Mucosa of descending colon (tissue), 3 donors: ENCODE measurements around the gene GPR160. TPM values are rescaled to one million over a fixed set of nuclear protein-coding genes. Genes with fewer than 3 reads are reported as not detected.

Source experiments
- ATAC-seq: fragments of 200-7000 bp; cut with Tn5 transposase; one replicate; pipeline ENCODE4 v1.9.1; 2020; ENCODE audit warnings: mild to moderate bottlenecking, moderate library complexity
- DNase-seq, 3 donors: peaks; one replicate each; pipeline ENCODE4 v3.0.0-alpha.2; 2020
- H3K36me3 ChIP-seq: fragments of 200-600 bp; one replicate; pipeline ENCODE4 v1.8.0; 2021; ENCODE audit warnings: low read depth, mild to moderate bottlenecking
- H3K4me1 ChIP-seq: fragments of 200-600 bp; one replicate; pipeline ENCODE4 v1.8.0; 2021; ENCODE audit warnings: low read depth, mild to moderate bottlenecking
- H3K4me3 ChIP-seq: fragments of 200-600 bp; one replicate; pipeline ENCODE4 v1.8.0; 2021; ENCODE audit warnings: mild to moderate bottlenecking
- H3K9me3 ChIP-seq: fragments of 200-600 bp; one replicate; pipeline ENCODE4 v1.8.0; 2021; ENCODE audit warnings: mild to moderate bottlenecking
- CTCF ChIP-seq: fragments of 200-600 bp; IDR thresholded peaks from one replicate; pipeline ENCODE4 v1.8.0; 2022; ENCODE audit warnings: antibody characterized with exemption, mild to moderate bottlenecking
- intact Hi-C, 2 donors: fragments of 100-400 bp; cut with DNase I in 1 of 2; cut with micrococcal nuclease in 1 of 2; formaldehyde crosslinking; loops; one replicate each; pipeline versions ENCODE4 v1.11.0 to v1.11.1; 2022; cut with DNase I, micrococcal nuclease
- total RNA-seq, 3 donors: library from RNA; stranded (reverse); fragmentation: NEBNext Ultra II Directional in 2 of 3; extraction: Animal tissue kit (Norgen Biotek cat#: 25700) in 2 of 3; gene quantifications; one replicate each; pipeline versions ENCODE4 v1.2.1 to v1.2.4, GENCODE V29; 2021 to 2023
- donor health status: DM: no; HTN: no; CAD: no; lungs with moderate emphysema.
- donor health status: DM: no; HTN: no; CAD: no.
- donor health status: DM: no; HTN: yes; CAD: no.

Gene GPR160
- total RNA-seq, 3 donors from 2014 or later = 30.0 to 96.5 (median 67.6) TPM

GRCh38 chr3:170081079-170081741 lies 43.4 kb downstream of the GPR160 start:
- ATAC-seq = no peak
- H3K36me3 ChIP-seq = no peaks in the 10 kb centered on the region
- no peak for DNase-seq
- TF ChIP-seq CTCF = no peak
- no peaks in the 10 kb centered on the region for H3K9me3 ChIP-seq
- intact Hi-C loops = no loop called here
- peaks cover 13% of the 10 kb centered on the region for H3K4me1 ChIP-seq
- H3K4me3 ChIP-seq = no peak overlapping the region

GRCh38 chr3:170083343-170083742 lies 45.5 kb downstream of the GPR160 start:
- no peak overlapping the region for H3K4me3 ChIP-seq
- no peaks in the 10 kb centered on the region for H3K36me3 ChIP-seq
- H3K9me3 ChIP-seq = no peaks in the 10 kb centered on the region
- TF ChIP-seq CTCF = no peak
- intact Hi-C loops = no loop called here
- H3K4me1 ChIP-seq = peaks cover under 1% of the 10 kb centered on the region
- DNase-seq = no peak
- no peak for ATAC-seq

GRCh38 chr3:170085396-170085795 lies 47.6 kb downstream of the GPR160 start:
- TF ChIP-seq CTCF = no peak
- DNase-seq (no peak), ATAC-seq (no peak)
- no peaks in the 10 kb centered on the region for H3K9me3 ChIP-seq
- H3K4me3 ChIP-seq = no peak overlapping the region
- no peaks in the 10 kb centered on the region for H3K4me1 ChIP-seq
- intact Hi-C loops = no loop called here
- H3K36me3 ChIP-seq = no peaks in the 10 kb centered on the region

- ATAC-seq = no peak
- TF ChIP-seq CTCF = no peak
- no peaks in the 10 kb centered on the region for H3K36me3 ChIP-seq
- DNase-seq = no peak
- no peaks in the 10 kb centered on the region for H3K4me1 ChIP-seq
- no peak overlapping the region for H3K4me3 ChIP-seq
- H3K9me3 ChIP-seq = no peaks in the 10 kb centered on the region
- intact Hi-C loops = no loop called here
Observed at GRCh38 chr3:170089862-170090600, 52.2 kb downstream of the GPR160 start.

- Histone ChIP-seq H3K4me1 (no peaks in the 10 kb centered on the region), H3K9me3 (no peaks in the 10 kb centered on the region), H3K36me3 (no peaks in the 10 kb centered on the region), H3K4me3 (no peak overlapping the region)
- intact Hi-C loops = no loop called here
- no peak for ATAC-seq
- DNase-seq = no peak
- no peak for TF ChIP-seq CTCF
Observed at GRCh38 chr3:170090601-170090981, 52.8 kb downstream of the GPR160 start.
